ENCODE results near the gene TRIM31.

- TF ChIP-seq EZH2phosphoT487 (IDR thresholded peaks at IDR 0.05; ENCODE audit: borderline replicate concordance, low read length), result no peak
- TF ChIP-seq, protein P1, sequence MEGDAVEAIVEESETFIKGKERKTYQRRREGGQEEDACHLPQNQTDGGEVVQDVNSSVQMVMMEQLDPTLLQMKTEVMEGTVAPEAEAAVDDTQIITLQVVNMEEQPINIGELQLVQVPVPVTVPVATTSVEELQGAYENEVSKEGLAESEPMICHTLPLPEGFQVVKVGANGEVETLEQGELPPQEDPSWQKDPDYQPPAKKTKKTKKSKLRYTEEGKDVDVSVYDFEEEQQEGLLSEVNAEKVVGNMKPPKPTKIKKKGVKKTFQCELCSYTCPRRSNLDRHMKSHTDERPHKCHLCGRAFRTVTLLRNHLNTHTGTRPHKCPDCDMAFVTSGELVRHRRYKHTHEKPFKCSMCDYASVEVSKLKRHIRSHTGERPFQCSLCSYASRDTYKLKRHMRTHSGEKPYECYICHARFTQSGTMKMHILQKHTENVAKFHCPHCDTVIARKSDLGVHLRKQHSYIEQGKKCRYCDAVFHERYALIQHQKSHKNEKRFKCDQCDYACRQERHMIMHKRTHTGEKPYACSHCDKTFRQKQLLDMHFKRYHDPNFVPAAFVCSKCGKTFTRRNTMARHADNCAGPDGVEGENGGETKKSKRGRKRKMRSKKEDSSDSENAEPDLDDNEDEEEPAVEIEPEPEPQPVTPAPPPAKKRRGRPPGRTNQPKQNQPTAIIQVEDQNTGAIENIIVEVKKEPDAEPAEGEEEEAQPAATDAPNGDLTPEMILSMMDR (IDR thresholded peaks at IDR 0.05; ENCODE audit: low read depth, low read length, poor library complexity, severe bottlenecking), result no peak
These were observed 59.2 kb downstream of the TRIM31 start for GRCh38 chr6:30053682-30054081.

All from DOHH2 (cell line).